ENCODE measurements around the gene ARHGAP44.
A peak's percentile ranks its signal among the peaks of the same experiment; 100 is the strongest.

Gene ARHGAP44

GRCh38 chr17:12789481-12790248, at the start of gene ARHGAP44:
TSS of gene ARHGAP44 (plus strand) at chr17:12789498. CDS start at chr17:12789839, 341 bp downstream.
- DNase-seq (ENCODE audit: low read depth in 2 of 3, low spot score in 1 of 3) = peak in 1 of 3 donors; percentile 1

DNA sequence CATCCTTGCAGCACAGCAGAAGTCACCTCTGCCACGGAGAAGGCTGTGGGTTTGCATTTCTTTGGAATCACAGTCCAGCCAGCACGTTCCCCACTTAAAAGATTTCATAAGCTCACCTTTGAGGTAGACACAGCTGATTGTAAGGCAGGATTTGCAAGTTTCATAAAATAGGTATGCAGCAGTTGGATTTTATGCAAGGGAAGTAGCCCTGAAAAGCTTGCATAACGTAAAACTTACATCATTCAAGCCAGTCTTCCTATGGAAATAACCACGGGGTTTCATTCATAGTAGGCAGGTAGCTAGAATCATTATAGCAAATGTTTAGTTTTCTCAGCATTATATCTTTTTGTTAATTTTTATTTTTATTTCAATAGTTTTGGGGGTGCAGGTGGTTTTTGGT, 49.8 kb upstream of the ARHGAP44 start:
- DNase-seq (ENCODE audit: low read depth in 2 of 3, low spot score in 1 of 3) = no peak

DNA sequence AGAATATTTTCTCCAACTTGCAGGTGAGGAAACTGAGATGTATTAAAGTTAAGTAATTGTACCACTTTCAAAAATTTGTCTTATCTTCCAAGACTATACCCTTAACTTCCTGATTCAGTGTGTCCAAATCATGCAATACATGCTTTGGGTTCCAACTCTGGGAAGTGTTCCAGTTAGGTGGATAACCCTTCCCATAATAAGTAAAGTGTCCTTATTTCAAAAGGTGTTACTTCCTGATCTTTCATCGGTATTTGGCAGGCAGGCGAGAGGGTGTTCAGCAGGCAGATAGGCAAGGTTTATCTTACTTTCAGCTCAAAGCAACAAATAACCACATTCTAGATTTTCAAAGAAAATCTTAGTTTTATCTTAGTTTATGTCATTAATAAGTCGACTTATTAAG, 46.3 kb upstream of the ARHGAP44 start:
- DNase-seq (ENCODE audit: low read depth in 2 of 3, low spot score in 1 of 3) = no peak

DNA sequence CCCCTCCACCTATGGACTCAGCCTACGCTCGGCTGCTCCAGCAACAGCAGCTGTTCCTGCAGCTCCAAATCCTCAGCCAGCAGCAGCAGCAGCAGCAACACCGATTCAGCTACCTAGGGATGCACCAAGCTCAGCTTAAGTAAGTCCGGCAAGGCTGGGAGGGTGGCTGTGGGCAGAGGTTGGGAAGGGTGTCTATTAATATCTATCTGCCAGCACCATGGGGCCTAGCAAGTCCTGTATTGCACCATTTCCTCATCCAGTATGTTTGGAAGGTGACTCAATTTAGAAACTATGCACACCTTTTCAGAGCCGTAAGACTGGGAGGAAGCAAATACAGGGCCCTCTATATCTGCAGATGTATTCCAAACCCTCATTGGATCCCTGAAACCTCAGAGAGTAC, 45.0 kb upstream of the ARHGAP44 start:
- DNase-seq (ENCODE audit: low read depth in 2 of 3, low spot score in 1 of 3) = no peak

DNA sequence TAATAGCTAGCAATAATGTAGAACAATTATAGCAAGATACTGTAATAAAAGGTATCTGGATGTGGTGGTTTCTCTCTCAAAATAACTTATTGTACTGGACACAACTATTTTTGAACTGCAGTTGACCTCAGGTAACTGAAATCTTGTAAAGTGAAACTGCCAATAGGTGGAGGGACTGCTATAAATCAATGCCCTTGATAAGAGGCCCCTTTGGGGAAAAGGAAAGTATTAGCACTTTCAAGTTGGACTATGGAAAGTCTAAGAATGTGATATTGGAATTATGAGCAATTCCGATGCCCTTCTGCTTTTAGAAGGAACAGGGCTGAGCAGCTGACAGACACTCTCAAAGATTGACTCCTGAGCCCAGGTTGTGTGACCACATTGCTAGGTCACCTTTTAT, 44.5 kb upstream of the ARHGAP44 start:
- DNase-seq (ENCODE audit: low read depth in 2 of 3, low spot score in 1 of 3) = no peak

DNA sequence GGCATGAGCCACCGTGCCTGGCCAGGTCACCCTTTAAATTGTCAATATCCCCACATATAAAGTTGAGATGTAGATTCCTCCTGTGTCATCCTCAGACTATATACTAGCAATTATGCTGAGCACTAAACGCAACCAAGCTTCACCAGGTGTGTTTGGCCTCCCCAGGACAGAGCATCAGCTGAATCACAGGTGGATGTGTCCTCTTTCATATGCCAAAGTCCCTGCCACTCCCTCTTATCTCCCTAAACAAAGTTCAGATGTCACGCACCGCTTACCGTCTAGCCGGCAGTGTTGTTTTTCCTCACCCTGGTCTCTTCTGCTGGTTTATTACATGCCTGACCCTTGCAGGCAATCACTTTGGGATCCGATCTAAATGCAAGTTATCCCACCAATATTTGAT, 43.8 kb upstream of the ARHGAP44 start:
- DNase-seq (ENCODE audit: low read depth in 2 of 3, low spot score in 1 of 3) = no peak

- no peak for DNase-seq (ENCODE audit: low read depth in 2 of 3, low spot score in 1 of 3)
Observed at GRCh38 chr17:12756786-12757185, 32.5 kb upstream of the ARHGAP44 start.

GRCh38 chr17:12759090-12759489, 30.2 kb upstream of the ARHGAP44 start:
- DNase-seq (ENCODE audit: low read depth in 2 of 3, low spot score in 1 of 3) = no peak

- DNase-seq (ENCODE audit: low read depth in 2 of 3, low spot score in 1 of 3) = no peak
Observed at GRCh38 chr17:12765548-12765947, 23.8 kb upstream of the ARHGAP44 start.

DNA sequence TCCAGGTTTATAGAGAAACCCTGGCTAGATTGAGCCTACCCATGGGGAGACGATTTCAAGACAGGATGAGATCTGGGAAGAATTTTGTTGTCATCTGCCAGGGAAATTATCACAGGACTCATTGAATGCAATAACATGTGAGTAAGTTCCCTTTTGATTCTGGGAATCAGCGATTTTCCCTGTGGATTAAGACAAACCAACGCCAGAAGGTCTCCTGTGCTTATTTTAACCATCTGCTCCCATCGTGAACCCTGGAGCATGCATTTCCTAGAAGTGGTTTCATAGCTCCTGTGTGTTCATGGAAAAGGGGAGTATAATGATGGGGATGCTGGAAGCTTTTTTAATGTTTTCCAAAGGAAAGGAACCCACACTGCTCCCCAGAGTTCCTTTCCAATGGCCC, 21.0 kb upstream of the ARHGAP44 start:
- DNase-seq (ENCODE audit: low read depth in 2 of 3, low spot score in 1 of 3) = no peak

DNA sequence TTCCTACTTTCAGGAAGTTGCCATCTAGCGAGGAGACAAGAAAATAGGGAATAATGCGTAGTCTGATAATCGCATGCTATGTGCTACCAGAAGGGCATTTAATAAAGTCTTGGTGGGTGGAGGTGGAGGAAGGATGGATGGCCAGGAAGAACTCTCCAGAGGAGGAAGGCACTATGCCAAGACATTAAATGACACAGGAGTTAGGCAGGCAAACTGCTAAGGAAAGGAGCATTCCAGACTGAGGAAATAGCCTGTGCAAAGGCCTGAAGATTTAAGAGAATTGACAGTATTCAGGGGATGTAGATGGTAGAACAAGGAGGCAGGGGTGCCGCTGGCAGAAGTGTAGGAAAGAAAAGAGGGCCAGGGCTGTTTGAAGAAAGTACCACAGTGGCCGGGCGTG, 19.3 kb upstream of the ARHGAP44 start:
- no peak for DNase-seq (ENCODE audit: low read depth in 2 of 3, low spot score in 1 of 3)

DNA sequence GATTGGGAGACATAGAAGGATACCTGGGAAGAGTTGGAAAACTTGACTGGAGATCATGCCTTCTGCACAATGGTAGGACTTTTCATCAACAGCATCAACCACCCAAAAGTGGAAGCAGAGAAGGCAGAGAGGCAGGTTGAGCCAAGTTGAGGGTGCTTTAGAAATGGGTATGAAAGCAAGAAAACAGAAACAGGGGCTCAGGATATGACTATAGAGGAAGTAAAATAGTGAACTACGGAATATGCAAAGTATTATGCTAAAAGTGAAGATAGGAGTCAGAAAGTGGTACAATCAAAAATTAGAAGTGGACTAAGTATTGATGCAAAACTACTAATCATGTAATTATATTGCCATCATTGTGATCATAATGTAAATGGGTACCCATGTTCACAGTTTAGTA, 16.1 kb upstream of the ARHGAP44 start:
- no peak for DNase-seq (ENCODE audit: low read depth in 2 of 3, low spot score in 1 of 3)

- no peak for DNase-seq (ENCODE audit: low read depth in 2 of 3, low spot score in 1 of 3)
Observed at GRCh38 chr17:12789075-12789480, 220 bp upstream of the ARHGAP44 start.

DNA sequence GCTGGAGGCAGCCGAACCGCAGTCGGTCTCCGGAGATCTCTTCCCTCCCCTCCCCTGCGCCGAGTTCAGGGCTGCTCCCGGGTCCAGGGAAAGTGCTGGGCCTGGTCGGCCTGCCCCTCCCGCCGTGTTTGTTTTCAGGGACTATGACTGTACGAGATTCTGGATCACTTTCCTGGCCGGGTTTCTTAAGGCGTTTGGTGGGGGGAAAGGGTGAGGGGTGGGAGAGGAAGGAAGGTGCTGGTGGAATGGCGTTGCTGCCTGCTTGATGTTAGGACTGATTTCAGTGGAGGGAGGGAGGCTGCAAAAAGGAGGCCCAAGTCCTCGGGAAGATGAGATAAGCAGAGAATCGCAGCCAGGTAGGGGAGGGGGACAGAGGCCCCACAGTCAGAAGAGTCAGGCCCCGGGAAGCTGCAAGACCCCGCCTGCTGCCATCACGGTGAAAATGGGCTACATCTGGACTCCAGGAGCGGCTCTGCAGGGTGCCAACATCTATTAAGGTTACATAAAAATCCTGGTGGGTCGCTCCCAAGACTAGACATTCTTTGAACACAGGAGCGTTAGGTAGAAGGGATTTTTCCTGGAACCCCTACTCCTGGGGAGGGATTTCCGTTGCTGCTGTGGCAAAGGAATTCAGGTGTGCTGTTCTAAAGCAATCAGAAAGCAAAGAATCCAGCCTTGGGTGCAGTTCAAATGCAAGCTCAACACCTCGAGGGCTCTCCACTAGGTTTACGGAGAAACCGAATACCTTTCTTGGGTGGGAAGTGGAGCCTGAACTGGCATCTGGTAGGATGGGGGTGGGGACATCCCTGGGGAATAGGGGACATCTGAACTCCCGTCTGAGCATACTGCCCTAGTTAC, 1.2 kb downstream of the ARHGAP44 start:
- no peak for DNase-seq (ENCODE audit: low read depth in 2 of 3, low spot score in 1 of 3)

- no peak for DNase-seq (ENCODE audit: low read depth in 2 of 3, low spot score in 1 of 3)
Observed at GRCh38 chr17:12794919-12795532, 5.7 kb downstream of the ARHGAP44 start.

DNA sequence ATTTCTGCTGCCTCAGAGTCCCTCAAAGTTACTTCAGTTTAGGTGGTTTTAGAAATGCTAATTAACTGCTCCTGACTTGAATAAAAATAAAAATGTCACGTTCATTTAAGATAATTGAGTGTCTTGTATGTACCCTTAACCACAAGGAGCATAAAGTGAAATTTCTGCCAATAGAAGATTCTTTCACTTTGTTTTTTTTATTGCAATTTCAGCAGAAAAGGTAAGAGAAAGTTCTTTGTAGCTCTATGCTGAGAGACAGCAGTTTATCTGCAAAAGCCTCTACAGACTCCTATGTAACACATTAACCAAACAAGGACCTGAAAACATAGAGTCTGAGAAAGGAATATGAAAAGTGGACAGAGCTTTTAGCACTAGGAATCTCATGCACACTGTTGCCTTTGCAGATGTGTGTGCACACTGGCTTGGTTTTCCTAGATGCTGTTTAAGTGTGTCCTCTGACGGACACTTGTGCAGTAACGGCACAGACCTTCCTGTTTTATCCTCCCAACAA, 11.6 kb downstream of the ARHGAP44 start:
- no peak for DNase-seq (ENCODE audit: low read depth in 2 of 3, low spot score in 1 of 3)

GRCh38 chr17:12806630-12807029, 17.3 kb downstream of the ARHGAP44 start:
- no peak for DNase-seq (ENCODE audit: low read depth in 2 of 3, low spot score in 1 of 3)

GRCh38 chr17:12808723-12809122, 19.4 kb downstream of the ARHGAP44 start:
- no peak for DNase-seq (ENCODE audit: low read depth in 2 of 3, low spot score in 1 of 3)

DNA sequence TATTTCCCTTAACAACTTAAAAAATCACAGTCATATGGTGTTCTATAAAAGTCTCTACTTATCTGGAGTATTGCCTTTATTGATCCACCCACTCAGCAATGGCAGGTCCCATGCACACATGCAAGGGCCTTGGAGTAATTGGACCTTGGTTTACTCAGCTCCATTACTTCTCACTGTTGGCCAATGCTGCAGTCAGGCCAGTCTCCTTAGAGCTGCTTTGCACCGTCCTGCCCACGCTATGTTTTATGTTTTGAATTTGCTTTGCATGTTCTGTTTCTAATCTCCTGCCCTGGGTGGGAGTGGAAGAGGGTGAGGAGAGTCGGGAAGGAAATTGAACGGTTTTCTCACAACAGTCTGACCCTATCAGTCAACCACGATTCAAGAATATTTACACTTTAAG, 23.6 kb downstream of the ARHGAP44 start:
- no peak for DNase-seq (ENCODE audit: low read depth in 2 of 3, low spot score in 1 of 3)

DNA sequence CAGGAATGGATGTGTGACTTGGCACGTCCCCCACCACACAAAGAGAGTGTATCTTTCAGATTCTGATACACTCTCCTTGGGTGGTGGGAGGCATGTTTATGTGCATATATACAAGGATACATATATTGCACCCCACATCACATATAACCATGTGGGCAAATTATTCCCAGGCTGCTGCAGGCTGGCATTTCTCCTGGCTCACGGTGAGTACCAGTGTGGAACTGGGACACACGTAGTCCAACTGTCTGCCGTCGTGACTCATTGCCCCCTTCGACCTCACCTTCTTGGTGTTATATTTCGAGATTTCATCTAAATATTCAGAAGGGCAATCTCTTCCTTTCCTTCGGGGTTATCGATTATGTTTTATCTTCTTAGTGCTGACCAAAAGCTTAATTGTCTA, 24.4 kb downstream of the ARHGAP44 start:
- DNase-seq (ENCODE audit: low read depth in 2 of 3, low spot score in 1 of 3) = no peak

GRCh38 chr17:12814718-12815117, 25.4 kb downstream of the ARHGAP44 start:
- no peak for DNase-seq (ENCODE audit: low read depth in 2 of 3, low spot score in 1 of 3)

GRCh38 chr17:12815642-12816141, 26.4 kb downstream of the ARHGAP44 start:
- no peak for DNase-seq (ENCODE audit: low read depth in 2 of 3, low spot score in 1 of 3)

Data from stimulated activated CD4-positive, alpha-beta T cell treated with anti-CD3 and anti-CD28 coated beads, Interleukin-12 subunit alpha, Interleukin-12 subunit beta, amount 100 ng/mL, for 48 hours (primary cell).